ENCODE data around the gene CDIP1.

Gene CDIP1

GRCh38 chr16:4515611-4516233 is 22.9 kb downstream of the CDIP1 start:
- in situ Hi-C loops (cut with MboI; ENCODE audit: low sequenced_read_pairs), result no loop called here

- in situ Hi-C loops (cut with MboI; ENCODE audit: low sequenced_read_pairs), result no loop called here
Observed at GRCh38 chr16:4514606-4515005, 24.0 kb downstream of the CDIP1 start.

- in situ Hi-C loops (cut with MboI; ENCODE audit: low sequenced_read_pairs), result no loop called here
Observed at GRCh38 chr16:4513881-4514280, 24.7 kb downstream of the CDIP1 start.

GRCh38 chr16:4513086-4513860 is 25.3 kb downstream of the CDIP1 start:
- in situ Hi-C loops (cut with MboI; ENCODE audit: low sequenced_read_pairs), result no loop called here

GRCh38 chr16:4512473-4512872 is 26.1 kb downstream of the CDIP1 start:
- in situ Hi-C loops (cut with MboI; ENCODE audit: low sequenced_read_pairs), result no loop called here

GRCh38 chr16:4511441-4512082 is 27.0 kb downstream of the CDIP1 start:
- in situ Hi-C loops (cut with MboI; ENCODE audit: low sequenced_read_pairs), result no loop called here

GRCh38 chr16:4510747-4511426 is 27.7 kb downstream of the CDIP1 start:
- in situ Hi-C loops (cut with MboI; ENCODE audit: low sequenced_read_pairs), result no loop called here

GRCh38 chr16:4510131-4510530 is 28.4 kb downstream of the CDIP1 start:
- in situ Hi-C loops (cut with MboI; ENCODE audit: low sequenced_read_pairs), result no loop called here

GRCh38 chr16:4509420-4509819 is 29.2 kb downstream of the CDIP1 start:
- in situ Hi-C loops (cut with MboI; ENCODE audit: low sequenced_read_pairs), result no loop called here

GRCh38 chr16:4508806-4509205 is 29.8 kb downstream of the CDIP1 start:
- in situ Hi-C loops (cut with MboI; ENCODE audit: low sequenced_read_pairs), result no loop called here

- in situ Hi-C loops (cut with MboI; ENCODE audit: low sequenced_read_pairs), result no loop called here
Observed at GRCh38 chr16:4507588-4508345, 30.8 kb downstream of the CDIP1 start.

GRCh38 chr16:4506450-4506849 is 32.1 kb downstream of the CDIP1 start:
- in situ Hi-C loops (cut with MboI; ENCODE audit: low sequenced_read_pairs), result no loop called here

GRCh38 chr16:4505356-4506147 is 33.0 kb downstream of the CDIP1 start:
- in situ Hi-C loops (cut with MboI; ENCODE audit: low sequenced_read_pairs), result no loop called here

- in situ Hi-C loops (cut with MboI; ENCODE audit: low sequenced_read_pairs), result no loop called here
Observed at GRCh38 chr16:4501071-4501478, 37.5 kb downstream of the CDIP1 start.

- in situ Hi-C loops (cut with MboI; ENCODE audit: low sequenced_read_pairs), result no loop called here
Observed at GRCh38 chr16:4500272-4500671, 38.3 kb downstream of the CDIP1 start.

GRCh38 chr16:4499196-4499555 is 39.4 kb downstream of the CDIP1 start:
- in situ Hi-C loops (cut with MboI; ENCODE audit: low sequenced_read_pairs), result no loop called here

GRCh38 chr16:4498546-4499195 is 39.9 kb downstream of the CDIP1 start:
- in situ Hi-C loops (cut with MboI; ENCODE audit: low sequenced_read_pairs), result no loop called here

- in situ Hi-C loops (cut with MboI; ENCODE audit: low sequenced_read_pairs), result no loop called here
Observed at GRCh38 chr16:4496305-4496704, 42.3 kb downstream of the CDIP1 start.

- in situ Hi-C loops (cut with MboI; ENCODE audit: low sequenced_read_pairs), result no loop called here
Observed at GRCh38 chr16:4495766-4496165, 42.8 kb downstream of the CDIP1 start.
